Adipocyte (in vitro differentiated cells): ENCODE data around the gene UNC13A.

Experiments
- DNase-seq: peaks from one replicate; pipeline ENCODE4 v3.0.0-alpha.2; 2015; ENCODE audit warnings: low read depth
- H3K27me3 ChIP-seq: replicated peaks from 2 replicates; pipeline ENCODE4 v1.7.0; 2013; ENCODE audit warnings: mild to moderate bottlenecking, low read length, moderate library complexity; ENCODE audit not compliant: control insufficient read depth, insufficient read depth
- H3K36me3 ChIP-seq: 2 replicates; pipeline ENCODE4 v1.7.0; 2013; ENCODE audit warnings: low read length, mild to moderate bottlenecking, moderate library complexity; ENCODE audit not compliant: control insufficient read depth, insufficient read depth, severe bottlenecking
- H3K4me1 ChIP-seq: 2 replicates; pipeline ENCODE4 v1.7.0; 2013; ENCODE audit warnings: mild to moderate bottlenecking, low read length, moderate library complexity; ENCODE audit not compliant: control insufficient read depth, insufficient read depth
- H3K4me3 ChIP-seq: 2 replicates; pipeline ENCODE4 v1.7.0; 2013; ENCODE audit warnings: mild to moderate bottlenecking, low read length, moderate library complexity
- H3K9ac ChIP-seq: 2 replicates; pipeline ENCODE4 v1.7.0; 2013; ENCODE audit warnings: mild to moderate bottlenecking, low read length, moderate library complexity
- H3K9me3 ChIP-seq: 2 replicates; pipeline ENCODE4 v1.7.0; 2013; ENCODE audit warnings: mild to moderate bottlenecking, low read length, moderate library complexity; ENCODE audit not compliant: control insufficient read depth

Gene UNC13A

DNA sequence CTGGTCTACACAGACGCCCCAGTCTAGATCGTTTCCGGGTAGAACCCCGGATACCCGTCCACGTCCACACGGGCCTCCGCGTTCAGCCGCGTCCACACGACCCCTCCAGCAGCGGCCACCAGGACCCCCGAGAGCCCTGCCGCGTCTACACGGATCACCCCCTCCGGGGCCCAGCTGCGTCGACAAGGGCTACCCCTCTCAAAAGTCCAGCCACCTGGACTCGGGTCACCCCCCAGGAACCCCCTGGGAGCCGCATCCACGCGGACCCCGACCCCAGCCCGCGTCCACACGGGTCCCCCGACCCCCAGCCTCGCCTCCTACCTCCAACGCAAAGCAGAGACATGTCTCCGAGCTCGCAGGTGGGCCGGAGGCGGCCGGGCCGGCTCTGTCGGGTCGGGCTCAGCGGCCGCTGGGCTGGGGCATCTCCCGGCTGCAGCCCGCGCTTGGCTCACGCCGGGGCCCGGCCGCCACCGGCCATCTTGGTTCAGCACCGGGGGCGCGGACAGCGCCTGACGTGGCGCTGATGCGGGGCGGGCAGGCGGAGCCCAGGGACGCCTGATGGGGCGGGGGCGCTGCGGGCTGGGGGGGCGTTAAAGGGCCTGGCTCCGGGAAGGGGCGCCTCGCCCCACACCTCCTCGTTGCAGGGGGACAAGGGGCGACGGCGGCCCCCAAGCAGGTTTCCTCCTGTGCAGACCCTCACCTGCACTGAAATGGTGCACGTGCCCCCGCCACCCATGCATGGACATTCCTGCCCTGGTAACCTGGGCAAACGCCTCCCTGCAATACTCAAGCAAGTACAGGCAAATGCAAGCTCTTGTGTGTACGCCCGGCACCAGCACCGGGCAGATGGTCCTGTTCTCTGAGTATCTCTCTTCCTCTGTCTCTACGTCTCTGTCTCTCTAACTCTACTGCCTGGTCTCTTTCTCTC lies at the start of gene UNC13A:
UNC13A (minus strand) TSS at position 498 of the 928 bp plus-strand sequence; CDS start at position 343, 155 bp downstream.
- H3K36me3 ChIP-seq: no peaks in the 10 kb centered on the region
- no peak within 1 kb of the TSS for H3K4me3 ChIP-seq
- H3K4me1 ChIP-seq: peaks cover 3% of the 10 kb centered on the region
- peak; percentile 53 for DNase-seq
- no peaks in the 10 kb centered on the region for H3K9me3 ChIP-seq
- H3K27me3 ChIP-seq: peaks cover 15% of the 10 kb centered on the region
- no peak within 1 kb of the TSS for H3K9ac ChIP-seq

- H3K9me3 ChIP-seq: no peaks in the 10 kb centered on the region
- H3K36me3 ChIP-seq: peaks cover 32% of the 10 kb centered on the region
- no peak overlapping the region for H3K4me3 ChIP-seq
Measured at GRCh38 chr19:17737690-17738153, 49.6 kb upstream of the UNC13A start.

DNA sequence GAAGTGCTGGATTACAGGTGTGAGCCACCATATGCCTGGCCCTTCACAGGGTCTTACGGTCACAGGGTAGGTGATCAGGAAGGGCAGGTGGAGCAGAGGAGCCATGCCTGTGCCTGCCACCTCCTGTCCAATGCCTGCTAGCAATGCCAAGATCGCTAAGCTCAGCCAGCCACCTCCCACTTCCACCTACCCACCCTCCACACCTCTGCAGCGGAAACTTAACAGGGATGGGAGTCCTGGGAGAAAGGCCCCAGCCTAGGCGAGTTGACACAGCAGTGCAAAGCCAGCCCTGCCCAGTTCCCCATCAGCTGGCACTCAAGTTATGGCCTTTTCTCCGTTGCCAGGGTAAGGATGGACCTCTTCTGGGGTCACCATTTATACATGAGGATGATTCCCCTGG lies 47.3 kb upstream of the UNC13A start:
- DNase-seq: no peak
- H3K4me1 ChIP-seq: peaks cover 4% of the 10 kb centered on the region
- H3K9me3 ChIP-seq: no peaks in the 10 kb centered on the region
- no peak overlapping the region for H3K4me3 ChIP-seq
- no peaks in the 10 kb centered on the region for H3K27me3 ChIP-seq
- peaks cover 50% of the 10 kb centered on the region for H3K36me3 ChIP-seq
- no peak overlapping the region for H3K9ac ChIP-seq

More at GRCh38 chr19:17737690-17738153, 49.6 kb upstream of the UNC13A start:
- H3K27me3 ChIP-seq: no peaks in the 10 kb centered on the region
- no peak for DNase-seq
- no peaks in the 10 kb centered on the region for H3K4me1 ChIP-seq
- H3K9ac ChIP-seq: no peak overlapping the region

- peaks cover 61% of the 10 kb centered on the region for H3K36me3 ChIP-seq
- H3K4me3 ChIP-seq: no peak overlapping the region
Measured at GRCh38 chr19:17734146-17734545, 46.0 kb upstream of the UNC13A start.

DNA sequence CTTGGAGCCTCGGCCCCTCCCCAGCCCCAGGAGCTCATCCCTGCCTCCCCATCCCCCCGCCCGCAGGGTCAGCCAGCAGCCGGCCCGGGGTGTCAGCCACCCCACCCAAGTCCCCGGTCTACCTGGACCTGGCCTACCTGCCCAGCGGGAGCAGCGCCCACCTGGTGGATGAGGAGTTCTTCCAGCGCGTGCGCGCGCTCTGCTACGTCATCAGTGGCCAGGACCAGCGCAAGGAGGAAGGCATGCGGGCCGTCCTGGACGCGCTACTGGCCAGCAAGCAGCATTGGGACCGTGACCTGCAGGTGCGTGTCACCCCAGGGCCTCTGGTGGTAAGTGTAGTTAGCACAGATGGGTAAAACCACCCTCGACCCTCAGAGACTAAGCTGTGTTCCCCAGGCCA lies 45.0 kb upstream of the UNC13A start:
- H3K9ac ChIP-seq: no peak overlapping the region
- peaks cover 4% of the 10 kb centered on the region for H3K4me1 ChIP-seq
- DNase-seq: no peak
- peaks cover 71% of the 10 kb centered on the region for H3K36me3 ChIP-seq
- no peaks in the 10 kb centered on the region for H3K9me3 ChIP-seq
- H3K4me3 ChIP-seq: no peak overlapping the region
- H3K27me3 ChIP-seq: no peaks in the 10 kb centered on the region

More at GRCh38 chr19:17734146-17734545, 46.0 kb upstream of the UNC13A start:
- Histone ChIP-seq H3K9me3 (no peaks in the 10 kb centered on the region), H3K9ac (no peak overlapping the region), H3K4me1 (peaks cover 4% of the 10 kb centered on the region), H3K27me3 (no peaks in the 10 kb centered on the region)
- DNase-seq: no peak

DNA sequence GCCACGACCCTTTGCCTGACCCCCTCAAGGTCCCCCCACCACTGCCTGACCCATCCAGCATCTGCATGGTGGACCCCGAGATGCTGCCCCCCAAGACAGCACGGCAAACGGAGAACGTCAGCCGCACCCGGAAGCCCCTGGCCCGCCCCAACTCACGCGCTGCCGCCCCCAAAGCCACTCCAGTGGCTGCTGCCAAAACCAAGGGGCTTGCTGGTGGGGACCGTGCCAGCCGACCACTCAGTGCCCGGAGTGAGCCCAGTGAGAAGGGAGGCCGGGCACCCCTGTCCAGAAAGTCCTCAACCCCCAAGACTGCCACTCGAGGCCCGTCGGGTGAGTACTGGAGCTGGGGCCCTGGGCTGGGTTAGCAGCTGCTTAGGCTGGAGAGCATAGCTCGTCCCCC lies 39.7 kb upstream of the UNC13A start:
- no peaks in the 10 kb centered on the region for H3K27me3 ChIP-seq
- no peak for DNase-seq
- H3K4me3 ChIP-seq: no peak overlapping the region
- peaks cover 80% of the 10 kb centered on the region for H3K36me3 ChIP-seq
- no peaks in the 10 kb centered on the region for H3K9me3 ChIP-seq
- no peak overlapping the region for H3K9ac ChIP-seq
- peaks cover 6% of the 10 kb centered on the region for H3K4me1 ChIP-seq

GRCh38 chr19:17726964-17727773 lies 39.0 kb upstream of the UNC13A start:
- Histone ChIP-seq H3K4me1 (peaks cover 8% of the 10 kb centered on the region), H3K27me3 (no peaks in the 10 kb centered on the region), H3K9me3 (no peaks in the 10 kb centered on the region), H3K4me3 (no peak overlapping the region), H3K36me3 (peaks cover 75% of the 10 kb centered on the region), H3K9ac (no peak overlapping the region)
- DNase-seq: no peak

DNA sequence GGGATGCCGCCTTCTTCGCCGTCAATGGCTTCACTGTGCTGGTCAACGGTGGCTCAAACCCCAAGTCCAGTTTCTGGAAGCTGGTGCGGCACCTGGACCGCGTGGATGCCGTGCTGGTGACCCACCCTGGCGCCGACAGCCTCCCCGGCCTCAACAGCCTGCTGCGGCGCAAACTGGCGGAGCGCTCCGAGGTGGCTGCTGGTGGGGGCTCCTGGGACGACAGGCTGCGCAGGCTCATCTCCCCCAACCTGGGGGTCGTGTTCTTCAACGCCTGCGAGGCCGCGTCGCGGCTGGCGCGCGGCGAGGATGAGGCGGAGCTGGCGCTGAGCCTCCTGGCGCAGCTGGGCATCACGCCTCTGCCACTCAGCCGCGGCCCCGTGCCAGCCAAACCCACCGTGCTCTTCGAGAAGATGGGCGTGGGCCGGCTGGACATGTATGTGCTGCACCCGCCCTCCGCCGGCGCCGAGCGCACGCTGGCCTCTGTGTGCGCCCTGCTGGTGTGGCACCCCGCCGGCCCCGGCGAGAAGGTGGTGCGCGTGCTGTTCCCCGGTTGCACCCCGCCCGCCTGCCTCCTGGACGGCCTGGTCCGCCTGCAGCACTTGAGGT lies 38.1 kb upstream of the UNC13A start:
- Histone ChIP-seq H3K9ac (no peak overlapping the region), H3K36me3 (peaks cover 68% of the 10 kb centered on the region), H3K27me3 (no peaks in the 10 kb centered on the region), H3K4me3 (no peak overlapping the region), H3K9me3 (no peaks in the 10 kb centered on the region), H3K4me1 (peaks cover 16% of the 10 kb centered on the region)
- no peak for DNase-seq

DNA sequence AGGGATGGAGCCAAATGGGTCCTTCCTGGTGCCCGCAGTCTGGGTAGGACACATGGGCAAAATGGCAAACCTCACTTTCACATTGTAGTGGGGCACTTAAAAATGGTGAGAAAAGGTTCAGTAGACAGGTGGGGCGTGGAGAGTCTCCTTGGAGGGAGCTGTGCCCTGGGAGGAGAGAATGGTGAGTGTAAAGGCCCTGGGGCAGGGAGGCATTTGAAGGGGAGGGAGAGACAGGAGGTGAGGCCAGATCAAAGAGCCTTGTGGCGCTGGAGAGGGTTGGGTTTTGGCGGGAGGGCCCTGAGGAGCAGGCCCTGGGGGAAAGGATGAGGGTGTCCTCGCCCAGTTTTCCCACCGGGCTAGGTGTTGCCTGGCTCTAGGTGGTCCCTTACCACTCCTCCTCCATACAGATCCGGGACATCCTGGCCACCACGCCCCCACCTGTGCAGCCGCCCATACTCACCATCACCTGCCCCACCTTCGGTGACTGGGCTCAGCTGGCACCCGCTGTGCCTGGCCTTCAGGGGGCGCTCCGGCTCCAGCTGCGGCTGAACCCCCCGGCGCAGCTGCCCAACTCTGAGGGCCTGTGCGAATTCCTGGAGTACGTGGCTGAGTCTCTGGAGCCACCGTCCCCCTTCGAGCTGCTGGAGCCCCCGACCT lies 37.4 kb upstream of the UNC13A start:
- Histone ChIP-seq H3K27me3 (no peaks in the 10 kb centered on the region), H3K4me3 (no peak overlapping the region), H3K9me3 (no peaks in the 10 kb centered on the region), H3K36me3 (peaks cover 63% of the 10 kb centered on the region), H3K4me1 (peaks cover 23% of the 10 kb centered on the region), H3K9ac (no peak overlapping the region)
- no peak for DNase-seq

DNA sequence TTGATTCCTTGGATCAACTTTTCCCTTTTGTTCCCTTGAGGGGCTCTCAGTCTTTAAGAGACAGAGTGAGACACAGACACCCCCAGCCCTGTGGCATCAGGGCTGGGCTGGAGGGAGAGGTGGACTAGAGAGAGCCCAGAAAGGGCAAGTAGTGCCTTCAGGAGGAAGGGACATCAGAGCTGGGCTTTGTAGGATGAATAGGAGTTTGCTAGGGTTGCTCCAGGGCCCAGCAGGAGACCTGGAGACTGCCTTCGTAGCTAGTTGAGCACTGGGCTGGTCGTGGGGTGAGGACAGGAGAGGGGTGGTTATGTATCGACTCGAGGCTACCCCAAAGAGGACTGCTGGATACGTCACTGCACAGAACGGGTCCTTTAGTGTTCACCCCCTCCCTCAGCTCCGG lies 36.5 kb upstream of the UNC13A start:
- Histone ChIP-seq H3K36me3 (peaks cover 56% of the 10 kb centered on the region), H3K27me3 (no peaks in the 10 kb centered on the region), H3K4me3 (no peak overlapping the region), H3K4me1 (peaks cover 29% of the 10 kb centered on the region), H3K9me3 (no peaks in the 10 kb centered on the region), H3K9ac (no peak overlapping the region)
- no peak for DNase-seq
